ENCODE results near the gene GARIN3.

Gene GARIN3

GRCh38 chr5:157148734-157149615, 17.1 kb downstream of the GARIN3 start:
- DNase-seq (ENCODE audit: low read depth in 3 of 3): peak; percentile 72 to 84 (median 74)

- peak in 1 of 3 experiments; percentile 55 for DNase-seq (ENCODE audit: low read depth in 3 of 3)
These were observed 22.7 kb downstream of the GARIN3 start for GRCh38 chr5:157143127-157143971.

GRCh38 chr5:157142317-157143126, 23.5 kb downstream of the GARIN3 start, which contains the start of gene MED7:
Gene MED7 (minus strand): TSS chr5:157142865. CDS start chr5:157139431, 3,434 bp downstream.
- peak; percentile 82 to 89 (median 88) for DNase-seq (ENCODE audit: low read depth in 3 of 3)

- no peak for DNase-seq (ENCODE audit: low read depth in 3 of 3)
These were observed 28.4 kb downstream of the GARIN3 start for GRCh38 chr5:157137691-157138090.

GRCh38 chr5:157132281-157132612, 33.8 kb downstream of the GARIN3 start:
- no peak for DNase-seq (ENCODE audit: low read depth in 3 of 3)

GRCh38 chr5:157130925-157131324, 35.1 kb downstream of the GARIN3 start:
- no peak for DNase-seq (ENCODE audit: low read depth in 3 of 3)

- DNase-seq (ENCODE audit: low read depth in 3 of 3): no peak
These were observed 44.4 kb downstream of the GARIN3 start for GRCh38 chr5:157121709-157122108.

- no peak for DNase-seq (ENCODE audit: low read depth in 3 of 3)
These were observed 46.0 kb downstream of the GARIN3 start for GRCh38 chr5:157120102-157120501.

GRCh38 chr5:157116483-157116954, 49.5 kb downstream of the GARIN3 start:
- peak in 1 of 3 experiments; percentile 27 for DNase-seq (ENCODE audit: low read depth in 3 of 3)

GRCh38 chr5:157115502-157115901, 50.6 kb downstream of the GARIN3 start:
- DNase-seq (ENCODE audit: low read depth in 3 of 3): no peak

GRCh38 chr5:157115012-157115411, 51.1 kb downstream of the GARIN3 start:
- DNase-seq (ENCODE audit: low read depth in 3 of 3): no peak

- DNase-seq (ENCODE audit: low read depth in 3 of 3): no peak
These were observed 53.1 kb downstream of the GARIN3 start for GRCh38 chr5:157113002-157113401.

Data from stimulated activated CD4-positive, alpha-beta T cell treated with anti-CD3 and anti-CD28 coated beads, TNF-alpha, amount 100 ng/mL, for 24 hours (primary cell).